Liver (tissue), 9 donors: ENCODE results near the gene SMPD2. TPM values are rescaled to one million over a fixed set of nuclear protein-coding genes. Genes with fewer than 3 reads are reported as not detected.

ENCODE experiments used
- DNase-seq: peaks from one replicate; pipeline ENCODE4 v3.0.0-alpha.2; 2017; ENCODE audit warnings: low spot score
- H3K27ac ChIP-seq, 2 donors: one replicate each; pipeline ENCODE4 v1.7.0; 2013; ENCODE audit warnings: inconsistent platforms in 2 of 2, low read length in 2 of 2, control low read depth in 1 of 2, low read depth in 1 of 2, mild to moderate bottlenecking in 1 of 2
- H3K27me3 ChIP-seq, 4 donors: one replicate each; pipeline versions ENCODE4 v1.6.1 to v1.7.0; 2013; ENCODE audit warnings: low read length in 3 of 4, inconsistent platforms in 1 of 4, mild to moderate bottlenecking in 1 of 4, moderate library complexity in 1 of 4; ENCODE audit not compliant: control insufficient read depth in 4 of 4, insufficient read depth in 4 of 4
- H3K36me3 ChIP-seq, 4 donors: one replicate each; pipeline versions ENCODE4 v1.6.1 to v1.7.0; 2013; ENCODE audit warnings: low read length in 3 of 4, mild to moderate bottlenecking in 3 of 4, low read depth in 1 of 4, moderate library complexity in 1 of 4; ENCODE audit not compliant: control insufficient read depth in 4 of 4, insufficient read depth in 3 of 4
- H3K4me1 ChIP-seq, 4 donors: one replicate each; pipeline versions ENCODE4 v1.6.1 to v1.7.0; 2013; ENCODE audit warnings: low read length in 3 of 4, mild to moderate bottlenecking in 3 of 4, moderate library complexity in 1 of 4; ENCODE audit not compliant: control insufficient read depth in 4 of 4, insufficient read depth in 4 of 4
- H3K4me3 ChIP-seq, 3 donors: one replicate each; pipeline versions ENCODE4 v1.6.1 to v1.7.0; 2013; ENCODE audit warnings: low read length in 3 of 3, control low read depth in 1 of 3, low read depth in 1 of 3, mild to moderate bottlenecking in 1 of 3
- H3K9ac ChIP-seq, 2 donors: one replicate each; pipeline ENCODE4 v1.7.0; 2013; ENCODE audit warnings: low read length in 2 of 2, mild to moderate bottlenecking in 2 of 2, moderate library complexity in 2 of 2, control low read depth in 1 of 2, low read depth in 1 of 2
- H3K9me3 ChIP-seq, 4 donors: one replicate each; pipeline versions ENCODE4 v1.6.1 to v1.7.0; 2013; ENCODE audit warnings: low read length in 3 of 4; ENCODE audit not compliant: control insufficient read depth in 4 of 4
- EGR1 ChIP-seq, 2 donors: IDR thresholded peaks; 2 replicates each; pipeline ENCODE4 v1.6.1; 2016 to 2018; ENCODE audit warnings: antibody characterized with exemption in 2 of 2, low read depth in 2 of 2
- FOXA2 ChIP-seq: IDR thresholded peaks from 2 replicates; pipeline ENCODE4 v1.6.1; 2016; ENCODE audit warnings: antibody characterized with exemption
- GABPA ChIP-seq, 2 donors: IDR thresholded peaks in 1 of 2; conservative IDR thresholded peaks in 1 of 2; 2 replicates each; pipeline ENCODE4 v1.6.1; 2016; ENCODE audit warnings: antibody characterized with exemption in 2 of 2, mild to moderate bottlenecking in 1 of 2, moderate library complexity in 1 of 2
- HNF4A ChIP-seq, 2 donors: conservative IDR thresholded peaks; 2 replicates each; pipeline ENCODE4 v1.6.1; 2016; ENCODE audit warnings: antibody characterized with exemption in 2 of 2, mild to moderate bottlenecking in 2 of 2
- HNF4G ChIP-seq: IDR thresholded peaks from 2 replicates; pipeline ENCODE4 v1.6.1; 2016; ENCODE audit warnings: antibody characterized with exemption
- JUND ChIP-seq, 2 donors: IDR thresholded peaks; 2 replicates each; pipeline ENCODE4 v1.6.1; 2016; ENCODE audit warnings: antibody characterized with exemption in 2 of 2
- NR2F2 ChIP-seq: IDR thresholded peaks from 2 replicates; pipeline ENCODE4 v1.6.1; 2016; ENCODE audit warnings: antibody characterized with exemption
- RAD21 ChIP-seq, 2 donors: IDR thresholded peaks; 2 replicates each; pipeline ENCODE4 v1.6.1; 2016; ENCODE audit warnings: antibody characterized with exemption in 2 of 2, mild to moderate bottlenecking in 2 of 2
- SP1 ChIP-seq: IDR thresholded peaks from 2 replicates; pipeline ENCODE4 v1.6.1; 2018; ENCODE audit warnings: antibody characterized with exemption, mild to moderate bottlenecking
- TAF1 ChIP-seq: conservative IDR thresholded peaks from 2 replicates; pipeline ENCODE4 v1.6.1; 2016; ENCODE audit warnings: antibody characterized with exemption, mild to moderate bottlenecking
- YY1 ChIP-seq: IDR thresholded peaks from 2 replicates; pipeline ENCODE4 v1.6.1; 2016; ENCODE audit warnings: antibody characterized with exemption, mild to moderate bottlenecking
- WGBS: extraction: QIAGEN DNeasy Blood & Tissue Kit; methylation state at CpG from one replicate; pipeline ENCODE4 v1.1.7; 2013; 5-methylcytosine and 5-hydroxymethylcytosine counted together
- polyA plus RNA-seq, 2 donors: library from polyadenylated mRNA; stranded (reverse) in 1 of 2; unstranded in 1 of 2; fragments of 200-250 nt in 1 of 2; fragments of >200 nt in 1 of 2; fragmentation: Nextera tagmentation in 1 of 2; extraction: Ambion mirVana in 1 of 2; gene quantifications; one replicate each; pipeline versions ENCODE4 v1.2.1 to v1.2.3, GENCODE V29; 2013 to 2015
- total RNA-seq, 2 donors: library from RNA; depleted of rRNA; stranded (reverse); fragments of >200 nt; gene quantifications; one replicate each; pipeline ENCODE4 v1.2.3, GENCODE V29; 2014
- TF ChIP-seq, protein P1 (sequence below): fragments of 150-350 bp; IDR thresholded peaks from 2 replicates; pipeline ENCODE4 v1.5.1; 2017; ENCODE audit warnings: improper control_type of control experiment, low read depth, low read length; ENCODE audit not compliant: missing input control
- TF ChIP-seq, protein P2 (sequence below): IDR thresholded peaks from 2 replicates; pipeline ENCODE4 v1.6.1; 2016; ENCODE audit warnings: antibody characterized with exemption, mild to moderate bottlenecking
- donor health status: healthy.
- donor health status: healthy.
- donor health status: healthy.
- donor health status: healthy.
- donor health status: healthy.

SMPD2 gene
- total and polyA plus RNA-seq, 4 donors: 3.3 to 5.1 (median 4.2) TPM

- no peaks in the 10 kb centered on the region for H3K4me1 ChIP-seq
- H3K9me3 ChIP-seq: no peaks in the 10 kb centered on the region
- H3K27me3 ChIP-seq: no peaks in the 10 kb centered on the region
- no peak overlapping the region for H3K9ac ChIP-seq
- peaks cover 0 to 3% (median 2%) of the 10 kb centered on the region in 4 donors for H3K36me3 ChIP-seq
- no peak for DNase-seq
- no peak overlapping the region for H3K27ac ChIP-seq
- TF ChIP-seq, protein P1, sequence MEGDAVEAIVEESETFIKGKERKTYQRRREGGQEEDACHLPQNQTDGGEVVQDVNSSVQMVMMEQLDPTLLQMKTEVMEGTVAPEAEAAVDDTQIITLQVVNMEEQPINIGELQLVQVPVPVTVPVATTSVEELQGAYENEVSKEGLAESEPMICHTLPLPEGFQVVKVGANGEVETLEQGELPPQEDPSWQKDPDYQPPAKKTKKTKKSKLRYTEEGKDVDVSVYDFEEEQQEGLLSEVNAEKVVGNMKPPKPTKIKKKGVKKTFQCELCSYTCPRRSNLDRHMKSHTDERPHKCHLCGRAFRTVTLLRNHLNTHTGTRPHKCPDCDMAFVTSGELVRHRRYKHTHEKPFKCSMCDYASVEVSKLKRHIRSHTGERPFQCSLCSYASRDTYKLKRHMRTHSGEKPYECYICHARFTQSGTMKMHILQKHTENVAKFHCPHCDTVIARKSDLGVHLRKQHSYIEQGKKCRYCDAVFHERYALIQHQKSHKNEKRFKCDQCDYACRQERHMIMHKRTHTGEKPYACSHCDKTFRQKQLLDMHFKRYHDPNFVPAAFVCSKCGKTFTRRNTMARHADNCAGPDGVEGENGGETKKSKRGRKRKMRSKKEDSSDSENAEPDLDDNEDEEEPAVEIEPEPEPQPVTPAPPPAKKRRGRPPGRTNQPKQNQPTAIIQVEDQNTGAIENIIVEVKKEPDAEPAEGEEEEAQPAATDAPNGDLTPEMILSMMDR: no peak
- TF ChIP-seq SP1: no peak
- no peak for TF ChIP-seq HNF4A (conservative IDR thresholded peaks at IDR 0.05)
- no peak for TF ChIP-seq NR2F2
- no peak for TF ChIP-seq EGR1 (IDR thresholded peaks at IDR 0.05; ENCODE audit: low read depth in 2 of 2)
- TF ChIP-seq, protein P2, sequence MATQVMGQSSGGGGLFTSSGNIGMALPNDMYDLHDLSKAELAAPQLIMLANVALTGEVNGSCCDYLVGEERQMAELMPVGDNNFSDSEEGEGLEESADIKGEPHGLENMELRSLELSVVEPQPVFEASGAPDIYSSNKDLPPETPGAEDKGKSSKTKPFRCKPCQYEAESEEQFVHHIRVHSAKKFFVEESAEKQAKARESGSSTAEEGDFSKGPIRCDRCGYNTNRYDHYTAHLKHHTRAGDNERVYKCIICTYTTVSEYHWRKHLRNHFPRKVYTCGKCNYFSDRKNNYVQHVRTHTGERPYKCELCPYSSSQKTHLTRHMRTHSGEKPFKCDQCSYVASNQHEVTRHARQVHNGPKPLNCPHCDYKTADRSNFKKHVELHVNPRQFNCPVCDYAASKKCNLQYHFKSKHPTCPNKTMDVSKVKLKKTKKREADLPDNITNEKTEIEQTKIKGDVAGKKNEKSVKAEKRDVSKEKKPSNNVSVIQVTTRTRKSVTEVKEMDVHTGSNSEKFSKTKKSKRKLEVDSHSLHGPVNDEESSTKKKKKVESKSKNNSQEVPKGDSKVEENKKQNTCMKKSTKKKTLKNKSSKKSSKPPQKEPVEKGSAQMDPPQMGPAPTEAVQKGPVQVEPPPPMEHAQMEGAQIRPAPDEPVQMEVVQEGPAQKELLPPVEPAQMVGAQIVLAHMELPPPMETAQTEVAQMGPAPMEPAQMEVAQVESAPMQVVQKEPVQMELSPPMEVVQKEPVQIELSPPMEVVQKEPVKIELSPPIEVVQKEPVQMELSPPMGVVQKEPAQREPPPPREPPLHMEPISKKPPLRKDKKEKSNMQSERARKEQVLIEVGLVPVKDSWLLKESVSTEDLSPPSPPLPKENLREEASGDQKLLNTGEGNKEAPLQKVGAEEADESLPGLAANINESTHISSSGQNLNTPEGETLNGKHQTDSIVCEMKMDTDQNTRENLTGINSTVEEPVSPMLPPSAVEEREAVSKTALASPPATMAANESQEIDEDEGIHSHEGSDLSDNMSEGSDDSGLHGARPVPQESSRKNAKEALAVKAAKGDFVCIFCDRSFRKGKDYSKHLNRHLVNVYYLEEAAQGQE: no peak
- no peak for TF ChIP-seq GABPA (IDR thresholded peaks at IDR 0.05 in 1 of 2, conservative IDR thresholded peaks at IDR 0.05 in 1 of 2)
- TF ChIP-seq YY1: no peak
- TF ChIP-seq TAF1: no peak
- TF ChIP-seq HNF4G: no peak
- no peak overlapping the region for H3K4me3 ChIP-seq
- 86% methylated on average over 8 of the region's 8 CpGs for WGBS
Observed at GRCh38 chr6:109447878-109448555, 7.5 kb downstream of the SMPD2 start.

GRCh38 chr6:109448615-109449014 is 8.1 kb downstream of the SMPD2 start:
- H3K4me1 ChIP-seq: no peaks in the 10 kb centered on the region
- H3K9me3 ChIP-seq: no peaks in the 10 kb centered on the region
- TF ChIP-seq HNF4A (conservative IDR thresholded peaks at IDR 0.05) (no peak), GABPA (IDR thresholded peaks at IDR 0.05 in 1 of 2, conservative IDR thresholded peaks at IDR 0.05 in 1 of 2) (no peak), RAD21 (IDR thresholded peaks at IDR 0.05) (no peak), JUND (IDR thresholded peaks at IDR 0.05) (no peak), FOXA2 (no peak), HNF4G (no peak), NR2F2 (no peak), EGR1 (IDR thresholded peaks at IDR 0.05; ENCODE audit: low read depth in 2 of 2) (no peak), YY1 (no peak)
- TF ChIP-seq, protein P1: no peak
- TF ChIP-seq, protein P2: no peak
- H3K27ac ChIP-seq: no peak overlapping the region
- H3K4me3 ChIP-seq: no peak overlapping the region
- H3K36me3 ChIP-seq: peaks cover 0 to 3% (median 1%) of the 10 kb centered on the region in 4 donors
- WGBS: 82% methylated on average over 7 of the region's 7 CpGs
- no peak for DNase-seq
- H3K9ac ChIP-seq: no peak overlapping the region
- H3K27me3 ChIP-seq: no peaks in the 10 kb centered on the region
